ENCODE data around the gene EIF3C.
"Not testable (repeated sequence)": the region's sequence is repeated elsewhere in the genome, so short reads cannot be mapped to it uniquely, and the experiment has no call there.

- not testable (repeated sequence) for TF ChIP-seq CTCF (IDR thresholded peaks at IDR 0.05 in 2 of 3, conservative IDR thresholded peaks at IDR 0.05 in 1 of 3; ENCODE audit: borderline replicate concordance in 1 of 3, insufficient read depth in 1 of 3, low read depth in 2 of 3, low read length in 2 of 3); EZH2 (IDR thresholded peaks at IDR 0.05); EZH2phosphoT487 (IDR thresholded peaks at IDR 0.05; ENCODE audit: borderline replicate concordance); POLR2AphosphoS5 (IDR thresholded peaks at IDR 0.05; ENCODE audit: low read depth, low read length); SP1 (IDR thresholded peaks at IDR 0.05; ENCODE audit: low read depth); REST (IDR thresholded peaks at IDR 0.05; ENCODE audit: low read depth); RAD21 (IDR thresholded peaks at IDR 0.05; ENCODE audit: low read depth); EGR1 (IDR thresholded peaks at IDR 0.05; ENCODE audit: low read depth); ZBTB33 (IDR thresholded peaks at IDR 0.05; ENCODE audit: extremely low read depth, insufficient replicate concordance, low read length); CEBPB (IDR thresholded peaks at IDR 0.05; ENCODE audit: low read depth); POLR2A (IDR thresholded peaks at IDR 0.05; ENCODE audit: borderline replicate concordance, extremely low read depth, insufficient read depth, insufficient read length)
Measured at GRCh38 chr16:28700349-28700748, 10.9 kb upstream of the EIF3C start.

Measured in HCT116 (cell line).